Sigmoid colon (tissue), 7 donors: ENCODE data around the gene SMAP2. TPM values are rescaled to one million over a fixed set of nuclear protein-coding genes. Genes with fewer than 3 reads are reported as not detected.
A peak's percentile ranks its signal among the peaks of the same experiment; 100 is the strongest.

Source experiments
- DNase-seq: peaks from one replicate; pipeline ENCODE4 v3.0.0-alpha.2; 2019
- H3K27ac ChIP-seq, 4 donors: fragments of 200-600 bp; sonication (generic); one replicate each; pipeline ENCODE4 v1.5.1; 2016 to 2019; ENCODE audit warnings: mild to moderate bottlenecking in 1 of 4
- H3K27me3 ChIP-seq, 3 donors: fragments of 200-600 bp; sonication (generic); one replicate each; pipeline ENCODE4 v1.5.1; 2019; ENCODE audit warnings: mild to moderate bottlenecking in 1 of 3
- H3K36me3 ChIP-seq, 4 donors: fragments of 200-600 bp; sonication (generic); one replicate each; pipeline ENCODE4 v1.5.1; 2016 to 2019
- H3K4me1 ChIP-seq, 4 donors: fragments of 200-600 bp; sonication (generic); one replicate each; pipeline ENCODE4 v1.5.1; 2017 to 2019
- H3K4me3 ChIP-seq, 4 donors: fragments of 200-600 bp; sonication (generic); one replicate each; pipeline ENCODE4 v1.5.1; 2017 to 2019; ENCODE audit warnings: mild to moderate bottlenecking in 2 of 4, moderate library complexity in 1 of 4
- H3K9me3 ChIP-seq, 4 donors: fragments of 200-600 bp in 3 of 4; sonication (generic) in 3 of 4; one replicate each; pipeline versions ENCODE4 v1.5.1 to v1.6.1; 2013 to 2019
- CTCF ChIP-seq, 4 experiments: fragments of 450-650 bp in 3 of 4; fragments of 200-600 bp in 1 of 4; IDR thresholded peaks; one replicate each; pipeline ENCODE4 v1.5.1; 2016 to 2019; ENCODE audit warnings: antibody characterized with exemption in 4 of 4, mild to moderate bottlenecking in 3 of 4, moderate library complexity in 2 of 4
- EP300 ChIP-seq, 4 donors: sonication (generic); formaldehyde crosslinking; IDR thresholded peaks; one replicate each; pipeline ENCODE4 v1.6.1; 2017; ENCODE audit warnings: antibody characterized with exemption in 4 of 4
- POLR2A ChIP-seq, 2 donors: fragments of 450-650 bp; IDR thresholded peaks; one replicate each; pipeline ENCODE4 v1.6.1; 2016; ENCODE audit warnings: antibody characterized with exemption in 2 of 2, mild to moderate bottlenecking in 2 of 2, moderate library complexity in 2 of 2
- POLR2AphosphoS5 ChIP-seq, 4 donors: sonication (generic); formaldehyde crosslinking; IDR thresholded peaks; one replicate each; pipeline ENCODE4 v1.6.1; 2017; ENCODE audit warnings: antibody characterized with exemption in 4 of 4
- WGBS, 2 donors: extraction: QIAGEN DNeasy Blood & Tissue Kit; methylation state at CpG; one replicate each; pipeline ENCODE4 v1.1.7; 2013; 5-methylcytosine and 5-hydroxymethylcytosine counted together
- intact Hi-C: fragments of 100-400 bp; cut with DNase I; formaldehyde crosslinking; loops from one replicate; pipeline ENCODE4 v1.15.1; 2023
- polyA plus RNA-seq, 3 donors: library from polyadenylated mRNA; stranded (reverse); fragments of 200-250 nt; gene quantifications; one replicate each; pipeline ENCODE4 v1.2.3, GENCODE V29; 2013
- total RNA-seq, 4 donors: library from RNA; depleted of rRNA; stranded (reverse); fragments of >200 nt; gene quantifications; one replicate each; pipeline ENCODE4 v1.1.0, GENCODE V29; 2016
- donor health status: healthy with polysubstance abuse.
- donor health status: Bipolar disorder and iron deficiency.
- donor health status: healthy.

The SMAP2 gene
- total and polyA plus RNA-seq, 7 donors, result 20.5 to 113 (median 24.3) TPM

GRCh38 chr1:40439247-40439646 is 65.7 kb downstream of the SMAP2 start:
- no peak for DNase-seq
- TF ChIP-seq EP300 (IDR thresholded peaks at IDR 0.05), result no peak
- TF ChIP-seq CTCF (IDR thresholded peaks at IDR 0.05), result no peak
- TF ChIP-seq POLR2A (IDR thresholded peaks at IDR 0.05), result no peak
- no peak for TF ChIP-seq POLR2AphosphoS5 (IDR thresholded peaks at IDR 0.05)
- WGBS, 2 donors, result 83 to 91% methylated on average over 5 of the region's 5 CpGs
- Histone ChIP-seq H3K36me3 (no peaks in the 10 kb centered on the region), H3K4me1 (no peaks in the 10 kb centered on the region), H3K27ac (no peak overlapping the region), H3K4me3 (no peak overlapping the region), H3K27me3 (no peaks in the 10 kb centered on the region), H3K9me3 (no peaks in the 10 kb centered on the region)
- intact Hi-C loops, result no loop called here

GRCh38 chr1:40449684-40450494 is 76.4 kb downstream of the SMAP2 start, which contains the start of gene ZFP69B:
Gene ZFP69B, plus strand, starts transcription at chr1:40450476. Its CDS starts 486 bp downstream, at chr1:40450962.
- H3K4me1 ChIP-seq, result peaks cover 0 to 10% (median 8%) of the 10 kb centered on the region in 4 donors
- no peak for TF ChIP-seq EP300 (IDR thresholded peaks at IDR 0.05)
- TF ChIP-seq POLR2AphosphoS5 (IDR thresholded peaks at IDR 0.05), result peak in 3 of 4 donors; percentile 29 to 58 (median 42)
- peak in 1 of 4 experiments; percentile 14 for TF ChIP-seq CTCF (IDR thresholded peaks at IDR 0.05)
- no peak for TF ChIP-seq POLR2A (IDR thresholded peaks at IDR 0.05)
- 1% methylated on average over 64 of the region's 64 CpGs for WGBS, 2 donors
- no peaks in the 10 kb centered on the region for H3K9me3 ChIP-seq
- no peaks in the 10 kb centered on the region for H3K27me3 ChIP-seq
- H3K4me3 ChIP-seq, result peak within 1 kb of the TSS; percentile 60 to 81 (median 68)
- intact Hi-C loops, result loop anchor here (2.0 kb wide), 1 partner anchor 59 kb away; the partner anchor contains the start of gene EXO5
- no peaks in the 10 kb centered on the region for H3K36me3 ChIP-seq
- peak; percentile 94 for DNase-seq
- peak within 1 kb of the TSS; percentile 80 to 91 (median 82) for H3K27ac ChIP-seq

- H3K4me3 ChIP-seq, result peak overlapping the region; percentile 60 to 81 (median 68)
- no peaks in the 10 kb centered on the region for H3K9me3 ChIP-seq
- no peaks in the 10 kb centered on the region for H3K36me3 ChIP-seq
- peaks cover 0 to 10% (median 8%) of the 10 kb centered on the region in 4 donors for H3K4me1 ChIP-seq
- DNase-seq, result no peak
- H3K27ac ChIP-seq, result peak overlapping the region; percentile 80 to 91 (median 82)
- intact Hi-C loops, result no loop called here
- no peaks in the 10 kb centered on the region for H3K27me3 ChIP-seq
- WGBS, 2 donors, result 20 to 50% methylated on average over 22 of the region's 22 CpGs
- TF ChIP-seq EP300 (IDR thresholded peaks at IDR 0.05) (no peak), CTCF (IDR thresholded peaks at IDR 0.05) (no peak), POLR2AphosphoS5 (IDR thresholded peaks at IDR 0.05) (no peak), POLR2A (IDR thresholded peaks at IDR 0.05) (no peak)
Measured at GRCh38 chr1:40450495-40451237, 77.1 kb downstream of the SMAP2 start.

- Histone ChIP-seq H3K27ac (no peak overlapping the region), H3K4me3 (no peak overlapping the region)
- 93 to 96% methylated on average over 1 of the region's 1 CpG for WGBS, 2 donors
Measured at GRCh38 chr1:40451238-40451585, 77.7 kb downstream of the SMAP2 start.

More at GRCh38 chr1:40451238-40451585, 77.7 kb downstream of the SMAP2 start:
- Histone ChIP-seq H3K36me3 (peaks cover 0 to under 1% (median 0%) of the 10 kb centered on the region in 4 donors), H3K4me1 (peaks cover 0 to 10% (median 8%) of the 10 kb centered on the region in 4 donors), H3K9me3 (peaks cover 0 to 3% (median 2%) of the 10 kb centered on the region in 4 donors), H3K27me3 (no peaks in the 10 kb centered on the region)
- intact Hi-C loops, result no loop called here
- no peak for TF ChIP-seq EP300 (IDR thresholded peaks at IDR 0.05)
- no peak for TF ChIP-seq POLR2AphosphoS5 (IDR thresholded peaks at IDR 0.05)
- TF ChIP-seq POLR2A (IDR thresholded peaks at IDR 0.05), result no peak
- TF ChIP-seq CTCF (IDR thresholded peaks at IDR 0.05), result no peak
- no peak for DNase-seq
